IMR-90 (cell line): ENCODE measurements around the gene HAND1. TPM values are rescaled to one million over a fixed set of nuclear protein-coding genes. Genes with fewer than 3 reads are reported as not detected.

Experiments
- ATAC-seq: fragments of 200-7000 bp; cut with Tn5 transposase; 2 replicates; pipeline ENCODE4 v1.9.1; 2020; ENCODE audit warnings: low read depth, mild to moderate bottlenecking, moderate library complexity
- BruUV-seq: library from RNA; stranded (reverse); fragments of 400-500 nt; replicated peaks from 2 replicates; lab custom pipeline; 2021; lab: Mats Ljungman, UMichigan
- CTCF ChIA-PET: fragments of 300-600 bp; formaldehyde crosslinking; extraction: SDS; loops from one replicate; lab custom pipeline; 2021; ENCODE audit warnings: antibody characterized with exemption; lab: Yijun Ruan, JAX
- POLR2A ChIA-PET: fragments of 300-600 bp; sonication (Branson Sonifier 250); formaldehyde crosslinking; loops from one replicate; lab custom pipeline; 2022; ENCODE audit warnings: antibody characterized with exemption; ENCODE audit not compliant: unreplicated experiment; lab: Charles Lee
- DNase-seq: peaks from one replicate; pipeline ENCODE4 v3.0.0; 2013
- H2AFZ ChIP-seq: replicated peaks from 2 replicates; pipeline ENCODE3; 2013; ENCODE audit warnings: low read length, mild to moderate bottlenecking; ENCODE audit not compliant: poor library complexity
- H2AK5ac ChIP-seq: 2 replicates; pipeline ENCODE4 v1.6.1; 2013; ENCODE audit warnings: low read depth, low read length, inconsistent platforms
- H2AK9ac ChIP-seq: replicated peaks from 2 replicates; pipeline ENCODE3; 2013; ENCODE audit warnings: mild to moderate bottlenecking, low read depth, low read length, moderate library complexity; ENCODE audit not compliant: poor library complexity
- H2BK120ac ChIP-seq: 2 replicates; pipeline ENCODE4 v1.6.1; 2013; ENCODE audit warnings: low read depth, low read length, inconsistent platforms
- H2BK15ac ChIP-seq: 3 replicates; pipeline ENCODE4 v1.6.1; 2013; ENCODE audit warnings: low read depth, low read length, inconsistent platforms
- H2BK20ac ChIP-seq: 2 replicates; pipeline ENCODE4 v1.6.1; 2013; ENCODE audit warnings: low read depth, mild to moderate bottlenecking, inconsistent platforms, low read length, moderate library complexity
- H2BK5ac ChIP-seq: 2 replicates; pipeline ENCODE4 v1.6.1; 2013; ENCODE audit warnings: mild to moderate bottlenecking, low read depth, low read length, inconsistent platforms; ENCODE audit not compliant: poor library complexity, severe bottlenecking
- H3K14ac ChIP-seq: replicated peaks from 2 replicates; pipeline ENCODE4 v1.6.1; 2013; ENCODE audit warnings: low read depth, low read length, inconsistent platforms
- H3K18ac ChIP-seq: 2 replicates; pipeline ENCODE4 v1.6.1; 2013; ENCODE audit warnings: low read depth, low read length, control low read depth
- H3K23ac ChIP-seq: 2 replicates; pipeline ENCODE4 v1.6.1; 2013; ENCODE audit warnings: low read depth, low read length, inconsistent platforms
- H3K27ac ChIP-seq: 2 replicates; pipeline ENCODE4 v1.5.1; 2013; ENCODE audit warnings: mild to moderate bottlenecking, control low read depth, low read length; ENCODE audit not compliant: insufficient read depth
- H3K27me3 ChIP-seq: 2 replicates; pipeline ENCODE4 v1.6.1; 2013; ENCODE audit warnings: low read length; ENCODE audit not compliant: control insufficient read depth, insufficient read depth
- H3K36me3 ChIP-seq: 2 replicates; pipeline ENCODE4 v1.6.1; 2013; ENCODE audit warnings: low read length, mixed read lengths; ENCODE audit not compliant: control insufficient read depth, insufficient read depth
- H3K4ac ChIP-seq: 2 replicates; pipeline ENCODE4 v1.6.1; 2013; ENCODE audit warnings: low read depth, low read length, inconsistent platforms
- H3K4me1 ChIP-seq: 2 replicates; pipeline ENCODE4 v1.6.1; 2013; ENCODE audit warnings: low read length, mixed read lengths; ENCODE audit not compliant: control insufficient read depth, insufficient read depth
- H3K4me2 ChIP-seq: 2 replicates; pipeline ENCODE4 v1.6.1; 2013; ENCODE audit warnings: low read depth, mild to moderate bottlenecking, control low read depth, low read length, moderate library complexity
- H3K4me3 ChIP-seq: 2 replicates; pipeline ENCODE4 v1.5.1; 2013; ENCODE audit warnings: low read depth, mild to moderate bottlenecking, control low read depth, low read length, moderate library complexity; ENCODE audit not compliant: insufficient read depth
- H3K56ac ChIP-seq: 2 replicates; pipeline ENCODE4 v1.6.1; 2013; ENCODE audit warnings: low read length, inconsistent platforms; ENCODE audit not compliant: insufficient read depth; ENCODE audit errors: extremely low read depth
- H3K79me1 ChIP-seq, 2 experiments: 2 replicates each; pipeline ENCODE4 v1.6.1; 2013; ENCODE audit warnings: low read length in 2 of 2, inconsistent platforms in 1 of 2, low read depth in 1 of 2
- H3K9ac ChIP-seq: 2 replicates; pipeline ENCODE4 v1.6.1; 2013; ENCODE audit warnings: low read depth, low read length, control low read depth
- H3K9me1 ChIP-seq: 2 replicates; pipeline ENCODE4 v1.6.1; 2013; ENCODE audit warnings: low read length, inconsistent platforms; ENCODE audit not compliant: insufficient read depth
- H3K9me3 ChIP-seq: 2 replicates; pipeline ENCODE4 v1.6.1; 2013; ENCODE audit warnings: low read length; ENCODE audit not compliant: control insufficient read depth, insufficient read depth
- H4K20me1 ChIP-seq: 2 replicates; pipeline ENCODE4 v1.6.1; 2013; ENCODE audit warnings: low read length, inconsistent platforms; ENCODE audit not compliant: insufficient read depth
- H4K5ac ChIP-seq: 2 replicates; pipeline ENCODE4 v1.6.1; 2013; ENCODE audit warnings: mild to moderate bottlenecking, low read depth, low read length, control low read depth
- H4K8ac ChIP-seq, 2 experiments: 2 replicates each; pipeline ENCODE4 v1.6.1; 2013; ENCODE audit warnings: low read depth in 2 of 2, low read length in 2 of 2, control low read depth in 1 of 2, inconsistent platforms in 1 of 2
- H4K91ac ChIP-seq: 2 replicates; pipeline ENCODE4 v1.6.1; 2013; ENCODE audit warnings: low read depth, low read length, inconsistent platforms; ENCODE audit not compliant: insufficient read depth
- BHLHE40 ChIP-seq: fragments of 150-350 bp; IDR thresholded peaks from 2 replicates; pipeline ENCODE4 v1.6.1; 2016; ENCODE audit warnings: mild to moderate bottlenecking, low read depth, low read length
- CEBPB ChIP-seq: IDR thresholded peaks from 2 replicates; pipeline ENCODE4 v1.6.1; 2012; ENCODE audit warnings: low read depth, low read length, improper control_type of control experiment
- CHD1 ChIP-seq: IDR thresholded peaks from 2 replicates; pipeline ENCODE4 v1.6.1; 2012; ENCODE audit warnings: low read depth, low read length, improper control_type of control experiment
- CTCF ChIP-seq: conservative IDR thresholded peaks from 2 replicates; pipeline ENCODE4 v1.5.1; 2012; ENCODE audit warnings: mild to moderate bottlenecking, low read depth, low read length, improper control_type of control experiment
- ELK1 ChIP-seq: fragments of 150-350 bp; IDR thresholded peaks from 2 replicates; pipeline ENCODE4 v1.6.1; 2016; ENCODE audit warnings: low read depth, mild to moderate bottlenecking, low read length, moderate library complexity, borderline replicate concordance
- FOS ChIP-seq: fragments of 150-350 bp; IDR thresholded peaks from 2 replicates; pipeline ENCODE4 v1.6.1; 2016; ENCODE audit warnings: low read depth, low read length
- MAFK ChIP-seq: IDR thresholded peaks from 2 replicates; pipeline ENCODE4 v1.6.1; 2012; ENCODE audit warnings: low read depth, low read length, improper control_type of control experiment
- MAZ ChIP-seq: IDR thresholded peaks from 2 replicates; pipeline ENCODE4 v1.6.1; 2012; ENCODE audit warnings: low read depth, mild to moderate bottlenecking, low read length, improper control_type of control experiment, moderate library complexity, borderline replicate concordance
- MXI1 ChIP-seq: IDR thresholded peaks from 2 replicates; pipeline ENCODE4 v1.6.1; 2012; ENCODE audit warnings: low read depth, mild to moderate bottlenecking, low read length, moderate library complexity, borderline replicate concordance
- NFE2L2 ChIP-seq: fragments of 150-350 bp; IDR thresholded peaks from 2 replicates; pipeline ENCODE4 v1.6.1; 2016; ENCODE audit warnings: low read depth, mild to moderate bottlenecking, low read length
- POLR2A ChIP-seq: IDR thresholded peaks from 2 replicates; pipeline ENCODE4 v1.6.1; 2012; ENCODE audit warnings: mild to moderate bottlenecking, low read depth, low read length
- RCOR1 ChIP-seq: IDR thresholded peaks from 2 replicates; pipeline ENCODE4 v1.6.1; 2012; ENCODE audit warnings: mild to moderate bottlenecking, low read length, improper control_type of control experiment; ENCODE audit not compliant: insufficient replicate concordance
- RFX5 ChIP-seq: IDR thresholded peaks from 2 replicates; pipeline ENCODE4 v1.8.0; 2012; ENCODE audit warnings: low read depth, mild to moderate bottlenecking, low read length, moderate library complexity
- SMC3 ChIP-seq: fragments of 150-350 bp; IDR thresholded peaks from 2 replicates; pipeline ENCODE4 v1.6.1; 2016; ENCODE audit warnings: low read depth, mild to moderate bottlenecking, antibody characterized with exemption, low read length, moderate library complexity
- USF2 ChIP-seq: fragments of 150-350 bp; IDR thresholded peaks from 2 replicates; pipeline ENCODE4 v1.6.1; 2017; ENCODE audit warnings: mild to moderate bottlenecking, antibody characterized with exemption, low read length, low read depth
- WGBS, 2 experiments: methylation state at CpG; one replicate each; pipeline versions ENCODE4 v1.1.5 to v1.1.7; 2013; ENCODE audit warnings: missing lambda C conversion rate in 2 of 2; ENCODE audit not compliant: insufficient read length in 1 of 2; ENCODE audit errors: extremely low coverage in 2 of 2; 5-methylcytosine and 5-hydroxymethylcytosine counted together
- dilution Hi-C: fragments of 300-500 bp; cut with HindIII; formaldehyde crosslinking; loops from one replicate; pipeline ENCODE4 v1.14.3; 2018; ENCODE audit warnings: low sequenced_read_pairs; ENCODE audit not compliant: unreplicated experiment
- in situ Hi-C: fragments of 300-500 bp; cut with MboI; formaldehyde crosslinking; loops from 3 replicates; pipeline ENCODE4 v1.14.3; 2019; ENCODE audit warnings: low sequenced_read_pairs, inconsistent platforms, mixed read lengths
- intact Hi-C: fragments of 100-400 bp; cut with micrococcal nuclease; formaldehyde crosslinking; loops from 2 replicates; pipeline ENCODE4 v1.10.0; 2022
- polyA plus RNA-seq, 3 experiments: library from polyadenylated mRNA; depleted of rRNA; stranded (reverse); fragments of >200 nt; gene quantifications; 2 replicates each; pipeline ENCODE4 v1.2.3, GENCODE V29; 2012; ENCODE audit warnings: low replicate concordance in 1 of 3
- total RNA-seq: library from RNA; depleted of rRNA; stranded (reverse); fragments of >200 nt; gene quantifications from 2 replicates; pipeline ENCODE4 v1.2.3, GENCODE V29; 2012

Gene HAND1
- total and polyA plus RNA-seq, 2 of the 4 experiments (the other 2 are of a cell fraction), result not detected

- H3K27ac ChIP-seq, result no peak overlapping the region
- H3K79me1 ChIP-seq, result no peaks in the 10 kb centered on the region
- ChIA-PET CTCF (interaction anchor here (0.7 kb wide), 1 partner anchor 59 kb away, joined by 8 read pairs; no protein-coding TSS in a partner anchor), POLR2A (no interaction called here)
- H3K23ac ChIP-seq, result no peak overlapping the region
- H3K14ac ChIP-seq, result no peak overlapping the region
- no TSS peak for BruUV-seq
- ATAC-seq, result no peak
- H4K8ac ChIP-seq, result no peak overlapping the region
- dilution Hi-C loops (no loop called here), in situ Hi-C loops (no loop called here), intact Hi-C loops (no loop called here)
- no peak overlapping the region for H3K56ac ChIP-seq
- no peak overlapping the region for H2BK120ac ChIP-seq
- no peak overlapping the region for H4K91ac ChIP-seq
- no peak for DNase-seq
- H3K9me1 ChIP-seq, result no peaks in the 10 kb centered on the region
- H4K5ac ChIP-seq, result no peak overlapping the region
- no peaks in the 10 kb centered on the region for H3K4me1 ChIP-seq
- no CpG with 5 or more reads among the region's 2 CpGs for WGBS, 2 experiments
- peaks cover 41% of the 10 kb centered on the region for H3K27me3 ChIP-seq
- TF ChIP-seq USF2, result no peak
- no peak for TF ChIP-seq CTCF
- TF ChIP-seq MAFK, result no peak
- no peak for TF ChIP-seq MXI1
- no peak for TF ChIP-seq ELK1
- no peak for TF ChIP-seq SMC3
- no peak for TF ChIP-seq CEBPB
- TF ChIP-seq RCOR1, result no peak
- TF ChIP-seq NFE2L2, result no peak
- no peak for TF ChIP-seq CHD1
- TF ChIP-seq MAZ, result no peak
- no peak for TF ChIP-seq POLR2A
- TF ChIP-seq RFX5, result no peak
- no peak for TF ChIP-seq FOS
- no peak for TF ChIP-seq BHLHE40
- H2BK5ac ChIP-seq, result no peak overlapping the region
- H2AK9ac ChIP-seq, result no peak overlapping the region
- no peak overlapping the region for H3K4me2 ChIP-seq
- H2AK5ac ChIP-seq, result no peak overlapping the region
- H3K4me3 ChIP-seq, result no peak overlapping the region
- H2BK20ac ChIP-seq, result no peak overlapping the region
- H2BK15ac ChIP-seq, result no peak overlapping the region
- no peaks in the 10 kb centered on the region for H3K9me3 ChIP-seq
- no peak overlapping the region for H3K9ac ChIP-seq
- H3K4ac ChIP-seq, result no peak overlapping the region
- no peak overlapping the region for H2AFZ ChIP-seq
- H4K20me1 ChIP-seq, result no peaks in the 10 kb centered on the region
- H3K36me3 ChIP-seq, result no peaks in the 10 kb centered on the region
- no peak overlapping the region for H3K18ac ChIP-seq
Measured at GRCh38 chr5:154491941-154492340, 13.9 kb upstream of the HAND1 start.
